GM23338 (cell line): ENCODE measurements around the gene MOGAT1.

ENCODE experiments used
- CREB1 ChIP-seq: fragments of 250-450 bp; sonication (Bioruptor Pico); IDR thresholded peaks from 2 replicates; pipeline ENCODE4 v1.5.0; 2020; ENCODE audit warnings: low read depth, mild to moderate bottlenecking, moderate library complexity
- EZH2 ChIP-seq: fragments of 200-600 bp; sonication (generic); IDR thresholded peaks from one replicate; pipeline ENCODE4 v1.8.0; 2017; ENCODE audit warnings: antibody characterized with exemption, mild to moderate bottlenecking, low read depth; ENCODE audit not compliant: unreplicated experiment
- EZH2phosphoT487 ChIP-seq: fragments of 200-600 bp; sonication (generic); IDR thresholded peaks from one replicate; pipeline ENCODE4 v1.8.1; 2018; ENCODE audit warnings: antibody characterized with exemption; ENCODE audit not compliant: unreplicated experiment
- NANOG ChIP-seq: IDR thresholded peaks from 2 replicates; pipeline ENCODE4 v1.6.1; 2016; ENCODE audit warnings: antibody characterized with exemption, borderline replicate concordance
- POLR2AphosphoS5 ChIP-seq: IDR thresholded peaks from 2 replicates; pipeline ENCODE4 v1.6.1; 2016; ENCODE audit warnings: antibody characterized with exemption, low read depth
- STAT1 ChIP-seq: IDR thresholded peaks from one replicate; pipeline ENCODE4 v1.6.1; 2016; ENCODE audit warnings: antibody characterized with exemption; ENCODE audit not compliant: unreplicated experiment
- ZNF114 ChIP-seq: fragments of 250-450 bp; sonication (Bioruptor Pico); IDR thresholded peaks from 2 replicates; pipeline ENCODE4 v1.5.0; 2020; ENCODE audit warnings: mild to moderate bottlenecking, moderate library complexity
- ZNF331 ChIP-seq: fragments of 250-450 bp; sonication (Bioruptor Pico); IDR thresholded peaks from 2 replicates; pipeline ENCODE4 v1.5.0; 2020; ENCODE audit warnings: low read depth, mild to moderate bottlenecking, moderate library complexity
- TF ChIP-seq, protein P1 (sequence below), 2 experiments: fragments of 200-600 bp in 1 of 2; sonication (generic) in 1 of 2; conservative IDR thresholded peaks; 2 replicates each; pipeline versions ENCODE4 v1.5.1 to v1.6.1; 2016 to 2017; ENCODE audit warnings: antibody characterized with exemption in 2 of 2, low read depth in 2 of 2, mild to moderate bottlenecking in 2 of 2, moderate library complexity in 1 of 2
- TF ChIP-seq, protein P2 (sequence below): IDR thresholded peaks from one replicate; pipeline ENCODE4 v1.6.1; 2018; ENCODE audit warnings: antibody characterized with exemption; ENCODE audit not compliant: unreplicated experiment
- TF ChIP-seq, protein P3 (sequence below): IDR thresholded peaks from 2 replicates; pipeline ENCODE4 v1.6.1; 2016; ENCODE audit warnings: antibody characterized with exemption

DNA sequence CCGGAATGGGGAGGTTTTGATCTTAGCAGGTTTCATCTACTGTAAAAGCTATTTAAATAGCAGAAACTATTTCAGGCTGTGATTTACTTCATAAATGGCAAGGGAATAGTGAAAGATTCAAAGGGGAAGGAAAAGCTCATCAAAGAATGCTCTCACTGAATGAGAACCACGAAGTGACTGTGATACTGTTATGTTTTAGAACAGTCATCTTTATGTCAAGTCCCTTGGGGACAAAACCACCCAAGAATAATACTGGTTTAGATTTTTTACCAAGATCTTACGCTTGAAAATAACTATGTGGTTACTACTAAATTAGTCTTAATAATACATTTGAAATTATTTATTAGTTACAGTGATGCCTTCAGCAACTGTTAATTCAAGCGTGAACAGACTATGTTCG is 43.7 kb upstream of the MOGAT1 start:
- TF ChIP-seq, protein P1, sequence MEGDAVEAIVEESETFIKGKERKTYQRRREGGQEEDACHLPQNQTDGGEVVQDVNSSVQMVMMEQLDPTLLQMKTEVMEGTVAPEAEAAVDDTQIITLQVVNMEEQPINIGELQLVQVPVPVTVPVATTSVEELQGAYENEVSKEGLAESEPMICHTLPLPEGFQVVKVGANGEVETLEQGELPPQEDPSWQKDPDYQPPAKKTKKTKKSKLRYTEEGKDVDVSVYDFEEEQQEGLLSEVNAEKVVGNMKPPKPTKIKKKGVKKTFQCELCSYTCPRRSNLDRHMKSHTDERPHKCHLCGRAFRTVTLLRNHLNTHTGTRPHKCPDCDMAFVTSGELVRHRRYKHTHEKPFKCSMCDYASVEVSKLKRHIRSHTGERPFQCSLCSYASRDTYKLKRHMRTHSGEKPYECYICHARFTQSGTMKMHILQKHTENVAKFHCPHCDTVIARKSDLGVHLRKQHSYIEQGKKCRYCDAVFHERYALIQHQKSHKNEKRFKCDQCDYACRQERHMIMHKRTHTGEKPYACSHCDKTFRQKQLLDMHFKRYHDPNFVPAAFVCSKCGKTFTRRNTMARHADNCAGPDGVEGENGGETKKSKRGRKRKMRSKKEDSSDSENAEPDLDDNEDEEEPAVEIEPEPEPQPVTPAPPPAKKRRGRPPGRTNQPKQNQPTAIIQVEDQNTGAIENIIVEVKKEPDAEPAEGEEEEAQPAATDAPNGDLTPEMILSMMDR (conservative IDR thresholded peaks at IDR 0.05; ENCODE audit: low read depth in 2 of 2), result no peak
- TF ChIP-seq EZH2phosphoT487, result no peak
- no peak for TF ChIP-seq STAT1
- TF ChIP-seq, protein P2, sequence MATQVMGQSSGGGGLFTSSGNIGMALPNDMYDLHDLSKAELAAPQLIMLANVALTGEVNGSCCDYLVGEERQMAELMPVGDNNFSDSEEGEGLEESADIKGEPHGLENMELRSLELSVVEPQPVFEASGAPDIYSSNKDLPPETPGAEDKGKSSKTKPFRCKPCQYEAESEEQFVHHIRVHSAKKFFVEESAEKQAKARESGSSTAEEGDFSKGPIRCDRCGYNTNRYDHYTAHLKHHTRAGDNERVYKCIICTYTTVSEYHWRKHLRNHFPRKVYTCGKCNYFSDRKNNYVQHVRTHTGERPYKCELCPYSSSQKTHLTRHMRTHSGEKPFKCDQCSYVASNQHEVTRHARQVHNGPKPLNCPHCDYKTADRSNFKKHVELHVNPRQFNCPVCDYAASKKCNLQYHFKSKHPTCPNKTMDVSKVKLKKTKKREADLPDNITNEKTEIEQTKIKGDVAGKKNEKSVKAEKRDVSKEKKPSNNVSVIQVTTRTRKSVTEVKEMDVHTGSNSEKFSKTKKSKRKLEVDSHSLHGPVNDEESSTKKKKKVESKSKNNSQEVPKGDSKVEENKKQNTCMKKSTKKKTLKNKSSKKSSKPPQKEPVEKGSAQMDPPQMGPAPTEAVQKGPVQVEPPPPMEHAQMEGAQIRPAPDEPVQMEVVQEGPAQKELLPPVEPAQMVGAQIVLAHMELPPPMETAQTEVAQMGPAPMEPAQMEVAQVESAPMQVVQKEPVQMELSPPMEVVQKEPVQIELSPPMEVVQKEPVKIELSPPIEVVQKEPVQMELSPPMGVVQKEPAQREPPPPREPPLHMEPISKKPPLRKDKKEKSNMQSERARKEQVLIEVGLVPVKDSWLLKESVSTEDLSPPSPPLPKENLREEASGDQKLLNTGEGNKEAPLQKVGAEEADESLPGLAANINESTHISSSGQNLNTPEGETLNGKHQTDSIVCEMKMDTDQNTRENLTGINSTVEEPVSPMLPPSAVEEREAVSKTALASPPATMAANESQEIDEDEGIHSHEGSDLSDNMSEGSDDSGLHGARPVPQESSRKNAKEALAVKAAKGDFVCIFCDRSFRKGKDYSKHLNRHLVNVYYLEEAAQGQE, result no peak
- no peak for TF ChIP-seq EZH2
- TF ChIP-seq NANOG, result no peak
- no peak for TF ChIP-seq POLR2AphosphoS5
- TF ChIP-seq CREB1, result no peak
- TF ChIP-seq ZNF114 (CRISPR knock-in tag), result no peak
- no peak for TF ChIP-seq ZNF331 (CRISPR knock-in tag)
- TF ChIP-seq, protein P3, sequence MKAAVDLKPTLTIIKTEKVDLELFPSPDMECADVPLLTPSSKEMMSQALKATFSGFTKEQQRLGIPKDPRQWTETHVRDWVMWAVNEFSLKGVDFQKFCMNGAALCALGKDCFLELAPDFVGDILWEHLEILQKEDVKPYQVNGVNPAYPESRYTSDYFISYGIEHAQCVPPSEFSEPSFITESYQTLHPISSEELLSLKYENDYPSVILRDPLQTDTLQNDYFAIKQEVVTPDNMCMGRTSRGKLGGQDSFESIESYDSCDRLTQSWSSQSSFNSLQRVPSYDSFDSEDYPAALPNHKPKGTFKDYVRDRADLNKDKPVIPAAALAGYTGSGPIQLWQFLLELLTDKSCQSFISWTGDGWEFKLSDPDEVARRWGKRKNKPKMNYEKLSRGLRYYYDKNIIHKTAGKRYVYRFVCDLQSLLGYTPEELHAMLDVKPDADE, result no peak
